Measurements from ENCODE around the gene C6orf62. TPM values are rescaled to one million over a fixed set of nuclear protein-coding genes. Genes with fewer than 3 reads are reported as not detected.
"Not testable (repeated sequence)": the region's sequence is repeated elsewhere in the genome, so short reads cannot be mapped to it uniquely, and the experiment has no call there.

C6orf62 gene
- total RNA-seq, 4 donors from 2014 or later: 55.9 to 122 (median 77.9) TPM

DNA sequence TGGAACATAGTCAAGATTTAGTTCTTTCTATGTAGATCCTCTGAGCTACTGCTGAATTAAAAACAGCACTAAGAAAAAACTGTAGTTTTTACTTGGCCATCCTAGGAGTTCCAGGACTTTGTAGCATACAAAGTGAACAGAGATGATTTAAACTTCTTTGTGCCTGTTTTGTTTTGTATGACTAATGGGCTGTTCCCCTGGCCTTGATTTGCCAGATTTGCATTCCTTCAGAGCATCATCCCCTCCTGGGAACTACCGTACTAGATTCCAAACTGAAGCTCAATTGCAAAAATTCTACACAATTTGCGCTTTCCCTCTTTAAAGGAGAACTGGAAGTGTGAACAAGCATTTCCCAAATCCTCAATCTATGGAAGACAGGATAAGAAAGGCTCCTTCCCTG is 29.0 kb downstream of the C6orf62 start:
- no peak overlapping the region for H3K4me3 ChIP-seq
- no peak overlapping the region for H3K27ac ChIP-seq
- H3K9me3 ChIP-seq: no peaks in the 10 kb centered on the region
- no peak for DNase-seq (ENCODE audit: low spot score in 2 of 2)
- TF ChIP-seq EP300 (IDR thresholded peaks at IDR 0.05) (no peak), POLR2A (IDR thresholded peaks at IDR 0.05) (no peak)
- TF ChIP-seq, protein P1, sequence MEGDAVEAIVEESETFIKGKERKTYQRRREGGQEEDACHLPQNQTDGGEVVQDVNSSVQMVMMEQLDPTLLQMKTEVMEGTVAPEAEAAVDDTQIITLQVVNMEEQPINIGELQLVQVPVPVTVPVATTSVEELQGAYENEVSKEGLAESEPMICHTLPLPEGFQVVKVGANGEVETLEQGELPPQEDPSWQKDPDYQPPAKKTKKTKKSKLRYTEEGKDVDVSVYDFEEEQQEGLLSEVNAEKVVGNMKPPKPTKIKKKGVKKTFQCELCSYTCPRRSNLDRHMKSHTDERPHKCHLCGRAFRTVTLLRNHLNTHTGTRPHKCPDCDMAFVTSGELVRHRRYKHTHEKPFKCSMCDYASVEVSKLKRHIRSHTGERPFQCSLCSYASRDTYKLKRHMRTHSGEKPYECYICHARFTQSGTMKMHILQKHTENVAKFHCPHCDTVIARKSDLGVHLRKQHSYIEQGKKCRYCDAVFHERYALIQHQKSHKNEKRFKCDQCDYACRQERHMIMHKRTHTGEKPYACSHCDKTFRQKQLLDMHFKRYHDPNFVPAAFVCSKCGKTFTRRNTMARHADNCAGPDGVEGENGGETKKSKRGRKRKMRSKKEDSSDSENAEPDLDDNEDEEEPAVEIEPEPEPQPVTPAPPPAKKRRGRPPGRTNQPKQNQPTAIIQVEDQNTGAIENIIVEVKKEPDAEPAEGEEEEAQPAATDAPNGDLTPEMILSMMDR (IDR thresholded peaks at IDR 0.05): no peak
- no peaks in the 10 kb centered on the region for H3K27me3 ChIP-seq
- 61 to 64% methylated on average over 2 of the region's 2 CpGs for WGBS, 2 donors
- peaks cover 0 to 3% (median 0%) of the 10 kb centered on the region in 3 donors for H3K36me3 ChIP-seq
- peaks cover 0 to 9% (median 0%) of the 10 kb centered on the region in 4 donors for H3K4me1 ChIP-seq

DNA sequence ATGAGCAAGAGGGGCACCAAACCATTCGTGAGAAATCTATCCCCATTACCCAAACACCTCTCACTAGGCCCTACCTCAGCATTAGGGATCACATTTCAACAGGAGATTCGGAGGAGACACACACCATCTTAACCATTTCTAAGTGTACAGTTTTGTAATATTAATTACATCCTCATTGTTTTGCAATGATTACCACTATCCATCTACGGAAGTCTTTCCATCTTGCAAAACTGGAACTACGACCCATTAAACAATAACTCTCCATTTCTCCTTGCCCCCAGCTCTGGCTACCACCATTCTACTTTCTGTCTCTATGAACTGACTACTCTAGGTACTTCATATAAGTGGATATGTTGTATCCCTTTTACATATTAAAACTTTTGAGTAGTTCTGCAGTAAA is 32.0 kb downstream of the C6orf62 start:
- WGBS, 2 donors: 91 to 93% methylated on average over 4 of the region's 4 CpGs
- DNase-seq (ENCODE audit: low spot score in 2 of 2): no peak
- Histone ChIP-seq H3K27ac (no peak overlapping the region), H3K9me3 (no peaks in the 10 kb centered on the region), H3K4me1 (peaks cover 0 to 4% (median 0%) of the 10 kb centered on the region in 4 donors), H3K36me3 (peaks cover 0 to 3% (median 0%) of the 10 kb centered on the region in 3 donors), H3K27me3 (no peaks in the 10 kb centered on the region), H3K4me3 (no peak overlapping the region)
- TF ChIP-seq, protein P1 (IDR thresholded peaks at IDR 0.05): no peak
- TF ChIP-seq EP300 (IDR thresholded peaks at IDR 0.05): no peak
- no peak for TF ChIP-seq POLR2A (IDR thresholded peaks at IDR 0.05)

DNA sequence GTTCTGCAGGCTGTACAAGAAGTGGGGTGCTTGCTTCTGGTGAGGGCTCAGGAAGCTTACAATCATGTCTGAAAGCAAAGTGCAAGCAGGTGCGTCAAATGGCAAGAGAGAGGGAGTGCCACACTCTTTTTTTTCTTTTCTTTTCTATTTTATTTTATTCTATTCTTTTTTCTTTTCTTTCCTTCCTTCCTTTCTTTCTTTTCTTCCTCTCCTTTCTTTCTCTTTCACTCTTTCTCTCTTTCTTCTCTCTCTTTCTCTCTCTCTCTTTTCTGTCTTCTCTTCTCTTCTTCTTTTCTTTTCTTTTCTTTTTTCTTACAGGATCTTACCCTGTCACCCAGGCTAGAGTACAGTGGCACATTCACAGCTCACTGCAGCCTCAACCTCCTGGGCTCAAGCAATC is 32.5 kb downstream of the C6orf62 start:
- Histone ChIP-seq H3K27me3 (no peaks in the 10 kb centered on the region), H3K4me3 (no peak overlapping the region), H3K4me1 (no peaks in the 10 kb centered on the region), H3K9me3 (no peaks in the 10 kb centered on the region), H3K27ac (no peak overlapping the region), H3K36me3 (peaks cover 0 to 3% (median 0%) of the 10 kb centered on the region in 3 donors)
- TF ChIP-seq, protein P1 (IDR thresholded peaks at IDR 0.05): no peak
- TF ChIP-seq EP300 (IDR thresholded peaks at IDR 0.05): no peak
- no peak for TF ChIP-seq POLR2A (IDR thresholded peaks at IDR 0.05)
- 100% methylated on average over 1 of the region's 1 CpG for WGBS, 2 donors
- no peak for DNase-seq (ENCODE audit: low spot score in 2 of 2)

DNA sequence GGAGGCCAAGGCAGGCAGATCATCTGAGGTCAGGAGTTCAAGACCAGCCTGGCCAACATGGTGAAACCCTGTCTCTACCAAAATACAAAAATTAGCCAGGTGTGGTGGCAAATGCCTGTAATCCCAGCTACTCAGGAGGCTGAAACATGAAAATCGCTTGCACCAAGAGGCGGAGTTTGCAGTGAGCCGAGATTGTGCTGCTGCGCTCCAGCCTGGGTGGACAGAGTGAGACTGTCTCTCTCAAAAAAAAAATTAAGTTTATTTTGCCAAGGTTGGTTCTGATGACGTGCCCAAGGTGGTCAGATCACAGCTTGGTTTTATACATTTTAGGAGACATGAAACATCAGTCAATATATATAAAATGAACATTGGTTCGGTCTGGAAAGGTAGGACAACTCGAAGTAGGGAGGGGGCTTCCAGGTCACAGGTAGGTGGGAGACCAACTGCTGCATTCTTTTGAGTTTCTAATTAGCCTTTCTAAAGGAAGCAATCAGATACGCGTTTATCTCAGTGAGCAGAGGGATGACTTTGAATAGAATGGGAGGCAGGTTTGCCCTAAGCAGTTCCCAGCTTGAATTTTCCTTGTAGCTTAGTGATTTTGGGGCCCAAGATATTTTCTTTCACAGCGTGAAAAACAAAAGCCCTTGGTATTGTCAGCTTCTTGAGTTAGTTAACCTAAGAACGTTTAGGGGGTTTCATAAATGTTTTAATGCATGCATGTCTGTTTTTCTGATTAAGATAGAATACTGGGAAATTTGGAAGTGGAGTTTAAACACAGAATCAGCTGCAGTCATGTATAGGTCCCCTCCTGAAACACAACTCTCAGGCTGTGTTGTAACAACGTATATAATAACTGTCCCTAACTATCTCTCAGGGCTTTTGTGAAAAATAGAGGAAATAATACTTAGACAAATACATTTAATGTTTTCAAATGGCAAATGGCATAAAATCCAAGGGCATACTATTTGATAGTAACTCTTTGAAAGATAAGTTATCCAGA is 35.4 kb downstream of the C6orf62 start:
- Histone ChIP-seq H3K36me3 (peaks cover 0 to 3% (median 0%) of the 10 kb centered on the region in 3 donors), H3K27me3 (no peaks in the 10 kb centered on the region), H3K4me1 (no peaks in the 10 kb centered on the region), H3K4me3 (no peak overlapping the region), H3K27ac (no peak overlapping the region), H3K9me3 (no peaks in the 10 kb centered on the region)
- 68 to 72% methylated on average over 12 of the region's 12 CpGs for WGBS, 2 donors
- TF ChIP-seq, protein P1 (IDR thresholded peaks at IDR 0.05): no peak
- no peak for TF ChIP-seq POLR2A (IDR thresholded peaks at IDR 0.05)
- TF ChIP-seq EP300 (IDR thresholded peaks at IDR 0.05): no peak
- no peak for DNase-seq (ENCODE audit: low spot score in 2 of 2)

DNA sequence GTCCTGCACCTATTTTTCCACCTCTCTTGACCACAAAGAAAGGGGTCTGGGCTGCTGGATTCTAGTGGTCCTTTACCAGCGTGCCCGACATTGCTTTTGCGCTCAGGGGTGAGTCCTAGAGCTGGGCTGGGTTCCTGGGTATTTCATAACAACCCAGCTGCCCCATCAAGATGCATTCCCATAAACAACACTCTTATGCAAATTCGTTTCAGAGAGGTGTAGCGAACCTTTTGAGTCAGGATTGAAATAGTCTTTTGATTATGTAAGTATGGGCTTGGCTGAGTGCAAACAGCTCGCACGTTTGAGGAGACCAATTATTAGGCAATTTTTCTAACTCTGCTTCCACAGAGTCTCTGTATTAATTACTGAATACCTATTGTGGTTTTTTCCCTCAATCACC is 38.4 kb downstream of the C6orf62 start:
- Histone ChIP-seq H3K9me3 (no peaks in the 10 kb centered on the region), H3K36me3 (no peaks in the 10 kb centered on the region), H3K27ac (no peak overlapping the region), H3K4me1 (no peaks in the 10 kb centered on the region), H3K27me3 (no peaks in the 10 kb centered on the region), H3K4me3 (no peak overlapping the region)
- WGBS, 2 donors: 88 to 90% methylated on average over 7 of the region's 7 CpGs
- DNase-seq (ENCODE audit: low spot score in 2 of 2): no peak
- no peak for TF ChIP-seq POLR2A (IDR thresholded peaks at IDR 0.05)
- TF ChIP-seq EP300 (IDR thresholded peaks at IDR 0.05): no peak
- TF ChIP-seq, protein P1 (IDR thresholded peaks at IDR 0.05): no peak

DNA sequence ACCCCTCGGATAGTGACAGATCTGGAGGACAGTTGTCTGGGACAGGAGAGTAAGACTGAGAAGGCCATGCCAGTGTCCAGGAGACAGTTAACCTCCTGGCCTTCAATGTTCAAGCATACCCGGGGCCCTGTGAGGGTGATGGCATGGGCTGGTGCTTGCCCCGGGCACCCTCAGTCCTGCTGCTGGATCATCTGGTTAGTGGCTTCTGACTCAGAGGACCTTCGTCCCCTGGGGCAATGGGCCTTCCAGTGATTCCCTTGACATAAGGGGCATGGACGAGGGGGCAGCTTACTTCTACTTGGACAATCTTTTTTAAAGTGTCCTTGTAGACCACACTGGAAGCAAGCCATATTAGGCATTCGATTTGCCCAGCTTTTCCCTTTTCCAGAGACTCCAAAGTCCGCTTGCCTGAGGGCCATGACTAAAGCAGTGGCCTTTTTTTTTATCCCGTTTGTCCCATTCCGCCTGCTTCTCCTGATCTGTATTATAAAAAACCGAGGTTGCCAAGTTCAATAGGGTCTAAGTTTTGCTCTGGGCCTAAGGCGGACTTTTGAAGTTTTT is 40.1 kb downstream of the C6orf62 start:
- H3K27me3 ChIP-seq; H3K4me1 ChIP-seq; H3K27ac ChIP-seq; H3K9me3 ChIP-seq; DNase-seq (ENCODE audit: low spot score in 2 of 2); H3K4me3 ChIP-seq; H3K36me3 ChIP-seq: not testable (repeated sequence)
- 88 to 94% methylated on average over 11 of the region's 11 CpGs for WGBS, 2 donors
